ENCODE measurements around the gene PLEKHG1.

The PLEKHG1 gene

GRCh38 chr6:150587637-150588036 lies 12.0 kb upstream of the PLEKHG1 start:
- TF ChIP-seq CTCF (IDR thresholded peaks at IDR 0.05): no peak
- Histone ChIP-seq H3K79me2 (no peaks in the 10 kb centered on the region), H3K27me3 (ENCODE audit: control insufficient read depth, insufficient read depth, low read length) (no peaks in the 10 kb centered on the region), H3K4me3 (ENCODE audit: low read depth, low read length) (no peak overlapping the region), H3K9ac (no peak overlapping the region), H3K27ac (no peak overlapping the region), H2AFZ (no peak overlapping the region), H3K4me1 (peaks cover 12% of the 10 kb centered on the region), H3K4me2 (ENCODE audit: low read length) (no peak overlapping the region), H3K36me3 (ENCODE audit: control insufficient read depth, insufficient read depth, low read length) (no peaks in the 10 kb centered on the region), H3K9me3 (ENCODE audit: control insufficient read depth, low read length) (no peaks in the 10 kb centered on the region)

- Histone ChIP-seq H3K27ac (no peak overlapping the region), H3K9ac (no peak overlapping the region), H3K9me3 (ENCODE audit: control insufficient read depth, low read length) (no peaks in the 10 kb centered on the region), H3K36me3 (ENCODE audit: control insufficient read depth, insufficient read depth, low read length) (no peaks in the 10 kb centered on the region), H3K4me3 (ENCODE audit: low read depth, low read length) (no peak overlapping the region), H3K27me3 (ENCODE audit: control insufficient read depth, insufficient read depth, low read length) (no peaks in the 10 kb centered on the region), H2AFZ (peak overlapping the region; percentile 59), H3K79me2 (no peaks in the 10 kb centered on the region), H3K4me1 (no peaks in the 10 kb centered on the region), H3K4me2 (ENCODE audit: low read length) (no peak overlapping the region)
- no peak for TF ChIP-seq CTCF (IDR thresholded peaks at IDR 0.05)
Measured at GRCh38 chr6:150588888-150589499, 10.7 kb upstream of the PLEKHG1 start.

- H3K4me2 ChIP-seq (ENCODE audit: low read length): no peak overlapping the region
- H2AFZ ChIP-seq: no peak overlapping the region
- TF ChIP-seq CTCF (IDR thresholded peaks at IDR 0.05): no peak
- H3K27me3 ChIP-seq (ENCODE audit: control insufficient read depth, insufficient read depth, low read length): no peaks in the 10 kb centered on the region
- no peak overlapping the region for H3K27ac ChIP-seq
- no peak overlapping the region for H3K4me3 ChIP-seq (ENCODE audit: low read depth, low read length)
- H3K4me1 ChIP-seq: no peaks in the 10 kb centered on the region
- no peaks in the 10 kb centered on the region for H3K9me3 ChIP-seq (ENCODE audit: control insufficient read depth, low read length)
- H3K36me3 ChIP-seq (ENCODE audit: control insufficient read depth, insufficient read depth, low read length): no peaks in the 10 kb centered on the region
- H3K9ac ChIP-seq: no peak overlapping the region
- H3K79me2 ChIP-seq: no peaks in the 10 kb centered on the region
Measured at GRCh38 chr6:150589852-150590251, 9.8 kb upstream of the PLEKHG1 start.

GRCh38 chr6:150590446-150590845 lies 9.2 kb upstream of the PLEKHG1 start:
- H3K27ac ChIP-seq: no peak overlapping the region

More at GRCh38 chr6:150590446-150590845, 9.2 kb upstream of the PLEKHG1 start:
- TF ChIP-seq CTCF (IDR thresholded peaks at IDR 0.05): no peak
- H3K4me2 ChIP-seq (ENCODE audit: low read length): no peak overlapping the region
- no peak overlapping the region for H3K4me3 ChIP-seq (ENCODE audit: low read depth, low read length)
- H2AFZ ChIP-seq: no peak overlapping the region
- H3K79me2 ChIP-seq: no peaks in the 10 kb centered on the region
- H3K27me3 ChIP-seq (ENCODE audit: control insufficient read depth, insufficient read depth, low read length): no peaks in the 10 kb centered on the region
- no peak overlapping the region for H3K9ac ChIP-seq
- no peaks in the 10 kb centered on the region for H3K9me3 ChIP-seq (ENCODE audit: control insufficient read depth, low read length)
- no peaks in the 10 kb centered on the region for H3K4me1 ChIP-seq
- H3K36me3 ChIP-seq (ENCODE audit: control insufficient read depth, insufficient read depth, low read length): no peaks in the 10 kb centered on the region
